HG03460 (cell line): Measurements from ENCODE around the gene CLIP1.
A peak's percentile ranks its signal among the peaks of the same experiment; 100 is the strongest.
"Not testable (repeated sequence)": the region's sequence is repeated elsewhere in the genome, so short reads cannot be mapped to it uniquely, and the experiment has no call there.

Experiments
- ATAC-seq: cut with Tn5 transposase; IDR thresholded peaks from one replicate; pipeline ENCODE4 v1.9.1; 2021; ENCODE audit not compliant: unreplicated experiment

CLIP1 gene

GRCh38 chr12:122260735-122261134 is 161.7 kb downstream of the CLIP1 start:
- not testable (repeated sequence) for ATAC-seq

GRCh38 chr12:122258939-122259338 is 163.5 kb downstream of the CLIP1 start:
- not testable (repeated sequence) for ATAC-seq

- ATAC-seq, result not testable (repeated sequence)
Observed at GRCh38 chr12:122258462-122258861, 164.0 kb downstream of the CLIP1 start.

- ATAC-seq, result no peak
Observed at GRCh38 chr12:122250536-122250935, 171.9 kb downstream of the CLIP1 start.

- no peak for ATAC-seq
Observed at GRCh38 chr12:122250047-122250446, 172.4 kb downstream of the CLIP1 start.

- ATAC-seq, result no peak
Observed at GRCh38 chr12:122245553-122245952, 176.9 kb downstream of the CLIP1 start.

GRCh38 chr12:122244565-122245371 is 177.7 kb downstream of the CLIP1 start:
- no peak for ATAC-seq

- ATAC-seq, result no peak
Observed at GRCh38 chr12:122243965-122244364, 178.5 kb downstream of the CLIP1 start.

- no peak for ATAC-seq
Observed at GRCh38 chr12:122238861-122239260, 183.6 kb downstream of the CLIP1 start.

- no peak for ATAC-seq
Observed at GRCh38 chr12:122235741-122236140, 186.7 kb downstream of the CLIP1 start.

- no peak for ATAC-seq
Observed at GRCh38 chr12:122232691-122233090, 189.8 kb downstream of the CLIP1 start.

GRCh38 chr12:122230798-122231197 is 191.7 kb downstream of the CLIP1 start:
- ATAC-seq, result no peak

GRCh38 chr12:122228092-122228491 is 194.4 kb downstream of the CLIP1 start:
- ATAC-seq, result no peak

GRCh38 chr12:122227341-122227740 is 195.1 kb downstream of the CLIP1 start:
- ATAC-seq, result no peak

GRCh38 chr12:122226366-122227125 is 195.9 kb downstream of the CLIP1 start:
- no peak for ATAC-seq

GRCh38 chr12:122225683-122226365 is 196.6 kb downstream of the CLIP1 start, which contains the start of gene DIABLO:
Gene DIABLO, minus strand, starts transcription at chr12:122226052. Its CDS starts 38 bp downstream, at chr12:122226014.
- peak; percentile 94 for ATAC-seq
